ENCODE results near the gene TMEM145. TPM values are rescaled to one million over a fixed set of nuclear protein-coding genes. Genes with fewer than 3 reads are reported as not detected.

TMEM145 gene
- total RNA-seq, 1 experiment from 2014 or later = not detected

- in situ Hi-C loops (cut with HindIII; ENCODE audit: low pct_unique_long_range_greater_than_20kb, low sequenced_read_pairs) = no loop called here
- DNase-seq (ENCODE audit: low read depth) = no peak
These were observed 11.4 kb upstream of the TMEM145 start, which contains the start of gene PRR19 for GRCh38 chr19:42301646-42302203. Gene PRR19 (plus strand): TSS chr19:42302132. CDS start chr19:42309585, 7,453 bp downstream.

- in situ Hi-C loops (cut with HindIII; ENCODE audit: low pct_unique_long_range_greater_than_20kb, low sequenced_read_pairs) = no loop called here
- no peak for DNase-seq (ENCODE audit: low read depth)
These were observed 10.0 kb upstream of the TMEM145 start for GRCh38 chr19:42303101-42303464.

- no peak for DNase-seq (ENCODE audit: low read depth)
- in situ Hi-C loops (cut with HindIII; ENCODE audit: low pct_unique_long_range_greater_than_20kb, low sequenced_read_pairs) = no loop called here
These were observed 9.2 kb upstream of the TMEM145 start for GRCh38 chr19:42303876-42304275.

GRCh38 chr19:42306646-42307045, 6.5 kb upstream of the TMEM145 start:
- DNase-seq (ENCODE audit: low read depth) = no peak
- in situ Hi-C loops (cut with HindIII; ENCODE audit: low pct_unique_long_range_greater_than_20kb, low sequenced_read_pairs) = no loop called here

- no peak for DNase-seq (ENCODE audit: low read depth)
- in situ Hi-C loops (cut with HindIII; ENCODE audit: low pct_unique_long_range_greater_than_20kb, low sequenced_read_pairs) = no loop called here
These were observed 3.4 kb upstream of the TMEM145 start for GRCh38 chr19:42309686-42310085.

- in situ Hi-C loops (cut with HindIII; ENCODE audit: low pct_unique_long_range_greater_than_20kb, low sequenced_read_pairs) = no loop called here
- no peak for DNase-seq (ENCODE audit: low read depth)
These were observed 1.5 kb upstream of the TMEM145 start for GRCh38 chr19:42311657-42312056.

GRCh38 chr19:42312370-42312769, 739 bp upstream of the TMEM145 start:
- DNase-seq (ENCODE audit: low read depth) = no peak
- in situ Hi-C loops (cut with HindIII; ENCODE audit: low pct_unique_long_range_greater_than_20kb, low sequenced_read_pairs) = no loop called here

GRCh38 chr19:42313840-42314755, 989 bp downstream of the TMEM145 start:
- DNase-seq (ENCODE audit: low read depth) = no peak
- in situ Hi-C loops (cut with HindIII; ENCODE audit: low pct_unique_long_range_greater_than_20kb, low sequenced_read_pairs) = no loop called here

GRCh38 chr19:42315024-42315423, 1.9 kb downstream of the TMEM145 start:
- no peak for DNase-seq (ENCODE audit: low read depth)
- in situ Hi-C loops (cut with HindIII; ENCODE audit: low pct_unique_long_range_greater_than_20kb, low sequenced_read_pairs) = no loop called here

GRCh38 chr19:42316223-42317211, 3.4 kb downstream of the TMEM145 start:
- no peak for DNase-seq (ENCODE audit: low read depth)
- in situ Hi-C loops (cut with HindIII; ENCODE audit: low pct_unique_long_range_greater_than_20kb, low sequenced_read_pairs) = no loop called here

- DNase-seq (ENCODE audit: low read depth) = no peak
- in situ Hi-C loops (cut with HindIII; ENCODE audit: low pct_unique_long_range_greater_than_20kb, low sequenced_read_pairs) = no loop called here
These were observed 4.4 kb downstream of the TMEM145 start for GRCh38 chr19:42317535-42317934.

GRCh38 chr19:42322305-42322704, 9.2 kb downstream of the TMEM145 start:
- in situ Hi-C loops (cut with HindIII; ENCODE audit: low pct_unique_long_range_greater_than_20kb, low sequenced_read_pairs) = no loop called here

GRCh38 chr19:42323473-42323851, 10.4 kb downstream of the TMEM145 start:
- no peak for DNase-seq (ENCODE audit: low read depth)
- in situ Hi-C loops (cut with HindIII; ENCODE audit: low pct_unique_long_range_greater_than_20kb, low sequenced_read_pairs) = no loop called here

More at GRCh38 chr19:42322305-42322704, 9.2 kb downstream of the TMEM145 start:
- no peak for DNase-seq (ENCODE audit: low read depth)

- DNase-seq (ENCODE audit: low read depth) = no peak
- in situ Hi-C loops (cut with HindIII; ENCODE audit: low pct_unique_long_range_greater_than_20kb, low sequenced_read_pairs) = no loop called here
These were observed 10.9 kb downstream of the TMEM145 start for GRCh38 chr19:42323852-42324654.

GRCh38 chr19:42324655-42325307, 11.7 kb downstream of the TMEM145 start:
- no peak for DNase-seq (ENCODE audit: low read depth)
- in situ Hi-C loops (cut with HindIII; ENCODE audit: low pct_unique_long_range_greater_than_20kb, low sequenced_read_pairs) = no loop called here

- DNase-seq (ENCODE audit: low read depth) = peak; percentile 100
- in situ Hi-C loops (cut with HindIII; ENCODE audit: low pct_unique_long_range_greater_than_20kb, low sequenced_read_pairs) = no loop called here
These were observed 12.3 kb downstream of the TMEM145 start, which contains the start of gene MEGF8 for GRCh38 chr19:42325308-42325895. Gene MEGF8 (plus strand): TSS chr19:42325635. CDS start chr19:42326244, 609 bp downstream.

All from Caki2 (cell line).